H1 (cell line): ENCODE results near the gene TTPAL.

Experiments
- ATF2 ChIP-seq: IDR thresholded peaks from 2 replicates; pipeline ENCODE4 v1.6.1; 2012; ENCODE audit warnings: low read length, inconsistent platforms
- CTCF ChIP-seq, 3 experiments: IDR thresholded peaks; 1 replicate in 2 of 3; 2 replicates in 1 of 3; pipeline versions ENCODE4 v1.5.1 to v1.6.1; 2011; ENCODE audit warnings: low read length in 3 of 3, mild to moderate bottlenecking in 3 of 3, inconsistent platforms in 2 of 3, low read depth in 1 of 3, moderate library complexity in 1 of 3; ENCODE audit not compliant: insufficient read depth in 1 of 3; ENCODE audit errors: control extremely low read depth in 1 of 3
- EP300 ChIP-seq, 2 experiments: IDR thresholded peaks; 1 replicate in 1 of 2; 2 replicates in 1 of 2; pipeline ENCODE4 v1.6.1; 2011 to 2012; ENCODE audit warnings: low read depth in 2 of 2, low read length in 2 of 2, mild to moderate bottlenecking in 2 of 2, borderline replicate concordance in 1 of 2, inconsistent platforms in 1 of 2, moderate library complexity in 1 of 2
- MAFK ChIP-seq: IDR thresholded peaks from 2 replicates; pipeline ENCODE4 v1.6.1; 2012; ENCODE audit warnings: low read depth, mild to moderate bottlenecking, improper control_type of control experiment, low read length
- POLR2A ChIP-seq, 2 experiments: IDR thresholded peaks; 1 replicate in 1 of 2; 2 replicates in 1 of 2; pipeline ENCODE4 v1.6.1; 2011; ENCODE audit warnings: low read depth in 2 of 2, low read length in 2 of 2, mild to moderate bottlenecking in 2 of 2; ENCODE audit errors: control extremely low read depth in 1 of 2
- TAF1 ChIP-seq: IDR thresholded peaks from 2 replicates; pipeline ENCODE4 v1.6.1; 2011; ENCODE audit warnings: mild to moderate bottlenecking, low read depth, low read length

DNA sequence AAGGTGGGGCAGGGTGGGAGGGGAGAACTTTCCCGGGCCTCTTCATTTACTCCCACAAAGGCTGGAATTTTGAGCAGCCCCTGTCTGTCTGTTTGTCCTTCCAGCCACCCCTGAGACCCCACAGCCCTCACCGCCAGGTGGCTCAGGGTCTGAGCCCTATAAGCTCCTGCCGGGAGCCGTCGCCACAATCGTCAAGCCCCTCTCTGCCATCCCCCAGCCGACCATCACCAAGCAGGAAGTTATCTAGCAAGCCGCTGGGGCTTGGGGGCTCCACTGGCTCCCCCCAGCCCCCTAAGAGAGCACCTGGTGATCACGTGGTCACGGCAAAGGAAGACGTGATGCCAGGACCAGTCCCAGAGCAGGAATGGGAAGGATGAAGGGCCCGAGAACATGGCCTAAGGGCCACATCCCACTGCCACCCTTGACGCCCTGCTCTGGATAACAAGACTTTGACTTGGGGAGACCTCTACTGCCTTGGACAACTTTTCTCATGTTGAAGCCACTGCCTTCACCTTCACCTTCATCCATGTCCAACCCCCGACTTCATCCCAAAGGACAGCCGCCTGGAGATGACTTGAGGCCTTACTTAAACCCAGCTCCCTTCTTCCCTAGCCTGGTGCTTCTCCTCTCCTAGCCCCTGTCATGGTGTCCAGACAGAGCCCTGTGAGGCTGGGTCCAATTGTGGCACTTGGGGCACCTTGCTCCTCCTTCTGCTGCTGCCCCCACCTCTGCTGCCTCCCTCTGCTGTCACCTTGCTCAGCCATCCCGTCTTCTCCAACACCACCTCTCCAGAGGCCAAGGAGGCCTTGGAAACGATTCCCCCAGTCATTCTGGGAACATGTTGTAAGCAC lies 46.0 kb upstream of the TTPAL start:
- TF ChIP-seq ATF2 (no peak), POLR2A (IDR thresholded peaks at IDR 0.05; ENCODE audit: control extremely low read depth in 1 of 2, low read depth in 2 of 2, low read length in 2 of 2) (no peak), TAF1 (no peak), CTCF (IDR thresholded peaks at IDR 0.05; ENCODE audit: control extremely low read depth in 1 of 3, insufficient read depth in 1 of 3, low read depth in 1 of 3, low read length in 3 of 3) (no peak), EP300 (IDR thresholded peaks at IDR 0.05; ENCODE audit: borderline replicate concordance in 1 of 2, low read depth in 2 of 2, low read length in 2 of 2) (no peak), MAFK (no peak)
